ENCODE results near the gene CLEC14A. TPM values are rescaled to one million over a fixed set of nuclear protein-coding genes. Genes with fewer than 3 reads are reported as not detected.

CLEC14A gene
- polyA plus RNA-seq, 1 of the 3 experiments (the other 2 are of a cell fraction), result 0.02 TPM

DNA sequence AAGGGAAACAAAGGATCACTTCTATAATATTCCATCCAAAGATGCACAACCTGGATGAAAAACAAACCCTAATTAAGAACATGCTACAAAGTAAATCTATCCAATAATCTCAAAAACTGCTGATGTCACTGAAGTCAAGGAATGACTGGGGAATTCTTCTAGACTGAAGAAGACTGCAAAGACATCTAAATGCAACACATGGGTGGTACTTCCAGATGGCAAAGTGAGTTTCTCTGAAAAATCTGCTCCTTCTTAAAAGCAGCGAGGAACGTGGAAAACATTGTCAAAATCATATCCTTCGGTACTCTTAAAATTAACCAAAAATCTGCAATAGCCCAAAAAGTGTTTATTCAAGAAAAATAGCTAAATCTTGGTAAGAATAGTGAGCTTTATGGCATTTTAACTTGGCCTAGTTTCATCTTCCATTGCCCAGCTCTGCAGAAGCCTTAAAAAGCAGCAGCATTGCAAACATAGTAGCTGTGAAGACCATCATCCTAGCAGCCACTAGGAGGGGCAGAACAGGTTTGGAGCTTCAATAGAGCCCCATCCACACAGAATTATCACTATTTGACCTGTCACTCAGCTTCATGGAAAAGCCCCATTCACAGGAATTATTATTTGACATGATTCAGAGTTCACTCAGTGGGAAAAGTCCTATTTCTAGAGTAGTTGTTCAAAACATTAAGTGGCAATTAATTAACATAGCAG, 7.4 kb downstream of the CLEC14A start:
- no peak overlapping the region for H3K4me2 ChIP-seq
- POLR2A ChIA-PET, result no interaction called here

DNA sequence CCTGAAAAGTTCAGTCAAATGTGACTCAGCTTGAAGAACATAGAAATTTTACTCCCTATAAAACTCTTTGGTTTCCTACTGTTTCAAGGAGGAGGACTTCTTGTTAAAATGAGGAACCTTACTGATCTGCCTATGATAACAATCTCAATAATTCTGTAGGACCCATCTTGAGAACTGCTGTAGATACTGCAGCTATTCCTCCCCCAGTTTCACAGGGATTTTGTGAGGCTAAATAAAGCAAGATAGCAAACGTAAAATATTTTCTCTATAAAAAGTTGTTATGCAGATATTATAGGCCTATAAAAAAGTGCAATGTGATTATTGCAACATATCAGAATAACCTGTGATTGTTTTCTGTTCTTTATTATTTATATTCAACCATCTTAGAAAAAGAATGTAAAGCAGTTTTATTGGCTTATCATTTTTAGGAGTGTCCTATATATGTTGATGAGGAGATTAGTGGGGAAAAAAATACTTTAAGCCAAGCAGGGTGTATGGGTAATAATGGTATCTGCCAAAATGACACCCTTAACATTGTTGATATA, 12.1 kb downstream of the CLEC14A start:
- DNase-seq, result no peak
- Histone ChIP-seq H3K9ac (no peak overlapping the region), H4K20me1 (ENCODE audit: insufficient read depth) (no peaks in the 10 kb centered on the region), H3K4me3 (ENCODE audit: low read depth in 2 of 2, low read length in 1 of 2) (no peak overlapping the region), H3K27ac (ENCODE audit: low read depth in 2 of 2, low read length in 1 of 2) (no peak overlapping the region), H3K4me2 (no peak overlapping the region), H3K79me2 (ENCODE audit: insufficient read depth) (no peaks in the 10 kb centered on the region), H3F3A (replicated peaks; ENCODE audit: insufficient read depth) (no peaks in the 10 kb centered on the region), H3K9me2 (no peaks in the 10 kb centered on the region), H3K9me3 (no peaks in the 10 kb centered on the region), H3K4me1 (ENCODE audit: control insufficient read depth in 1 of 2, insufficient read depth in 2 of 2, low read depth in 1 of 2, low read length in 1 of 2) (no peaks in the 10 kb centered on the region), H3K36me3 (replicated peaks in 1 of 2; ENCODE audit: control insufficient read depth in 1 of 2, insufficient read depth in 2 of 2, low read length in 1 of 2) (no peaks in the 10 kb centered on the region), H3K27me3 (ENCODE audit: insufficient read depth) (no peaks in the 10 kb centered on the region), H2AFZ (ENCODE audit: low read depth) (no peak overlapping the region)
- TF ChIP-seq SMC3 (IDR thresholded peaks at IDR 0.05; ENCODE audit: low read depth, low read length) (no peak), TAF1 (IDR thresholded peaks at IDR 0.05; ENCODE audit: borderline replicate concordance, low read depth, low read length) (no peak), EP300 (IDR thresholded peaks at IDR 0.05; ENCODE audit: borderline replicate concordance in 1 of 2, low read depth in 1 of 2, low read length in 1 of 2) (no peak), EZH2phosphoT487 (IDR thresholded peaks at IDR 0.05; ENCODE audit: borderline replicate concordance, low read depth) (no peak), POLR2AphosphoS5 (IDR thresholded peaks at IDR 0.05; ENCODE audit: low read depth, low read length) (no peak), FOXM1 (IDR thresholded peaks at IDR 0.05; ENCODE audit: low read depth) (no peak), GATA2 (CRISPR knock-in tag; IDR thresholded peaks at IDR 0.05) (no peak), RCOR1 (IDR thresholded peaks at IDR 0.05; ENCODE audit: low read length) (no peak), MEF2A (IDR thresholded peaks at IDR 0.05; ENCODE audit: borderline replicate concordance, low read depth) (no peak), FOXJ3 (CRISPR knock-in tag; IDR thresholded peaks at IDR 0.05) (no peak)
- TF ChIP-seq, protein P1, sequence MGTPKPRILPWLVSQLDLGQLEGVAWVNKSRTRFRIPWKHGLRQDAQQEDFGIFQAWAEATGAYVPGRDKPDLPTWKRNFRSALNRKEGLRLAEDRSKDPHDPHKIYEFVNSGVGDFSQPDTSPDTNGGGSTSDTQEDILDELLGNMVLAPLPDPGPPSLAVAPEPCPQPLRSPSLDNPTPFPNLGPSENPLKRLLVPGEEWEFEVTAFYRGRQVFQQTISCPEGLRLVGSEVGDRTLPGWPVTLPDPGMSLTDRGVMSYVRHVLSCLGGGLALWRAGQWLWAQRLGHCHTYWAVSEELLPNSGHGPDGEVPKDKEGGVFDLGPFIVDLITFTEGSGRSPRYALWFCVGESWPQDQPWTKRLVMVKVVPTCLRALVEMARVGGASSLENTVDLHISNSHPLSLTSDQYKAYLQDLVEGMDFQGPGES (IDR thresholded peaks at IDR 0.05; ENCODE audit: low read depth, low read length), result no peak
- TF ChIP-seq, protein P2, sequence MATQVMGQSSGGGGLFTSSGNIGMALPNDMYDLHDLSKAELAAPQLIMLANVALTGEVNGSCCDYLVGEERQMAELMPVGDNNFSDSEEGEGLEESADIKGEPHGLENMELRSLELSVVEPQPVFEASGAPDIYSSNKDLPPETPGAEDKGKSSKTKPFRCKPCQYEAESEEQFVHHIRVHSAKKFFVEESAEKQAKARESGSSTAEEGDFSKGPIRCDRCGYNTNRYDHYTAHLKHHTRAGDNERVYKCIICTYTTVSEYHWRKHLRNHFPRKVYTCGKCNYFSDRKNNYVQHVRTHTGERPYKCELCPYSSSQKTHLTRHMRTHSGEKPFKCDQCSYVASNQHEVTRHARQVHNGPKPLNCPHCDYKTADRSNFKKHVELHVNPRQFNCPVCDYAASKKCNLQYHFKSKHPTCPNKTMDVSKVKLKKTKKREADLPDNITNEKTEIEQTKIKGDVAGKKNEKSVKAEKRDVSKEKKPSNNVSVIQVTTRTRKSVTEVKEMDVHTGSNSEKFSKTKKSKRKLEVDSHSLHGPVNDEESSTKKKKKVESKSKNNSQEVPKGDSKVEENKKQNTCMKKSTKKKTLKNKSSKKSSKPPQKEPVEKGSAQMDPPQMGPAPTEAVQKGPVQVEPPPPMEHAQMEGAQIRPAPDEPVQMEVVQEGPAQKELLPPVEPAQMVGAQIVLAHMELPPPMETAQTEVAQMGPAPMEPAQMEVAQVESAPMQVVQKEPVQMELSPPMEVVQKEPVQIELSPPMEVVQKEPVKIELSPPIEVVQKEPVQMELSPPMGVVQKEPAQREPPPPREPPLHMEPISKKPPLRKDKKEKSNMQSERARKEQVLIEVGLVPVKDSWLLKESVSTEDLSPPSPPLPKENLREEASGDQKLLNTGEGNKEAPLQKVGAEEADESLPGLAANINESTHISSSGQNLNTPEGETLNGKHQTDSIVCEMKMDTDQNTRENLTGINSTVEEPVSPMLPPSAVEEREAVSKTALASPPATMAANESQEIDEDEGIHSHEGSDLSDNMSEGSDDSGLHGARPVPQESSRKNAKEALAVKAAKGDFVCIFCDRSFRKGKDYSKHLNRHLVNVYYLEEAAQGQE (IDR thresholded peaks at IDR 0.05; ENCODE audit: low read depth, low read length), result no peak
- CTCF ChIA-PET, result no interaction called here
- POLR2A ChIA-PET, result no interaction called here
- WGBS (ENCODE audit: low lambda C conversion rate), result 0% methylated on average over 1 of the region's 1 CpG

More for the DNA sequence above, 7.4 kb downstream of the CLEC14A start:
- H3K4me1 ChIP-seq (ENCODE audit: control insufficient read depth in 1 of 2, insufficient read depth in 2 of 2, low read depth in 1 of 2, low read length in 1 of 2), result no peaks in the 10 kb centered on the region
- H2AFZ ChIP-seq (ENCODE audit: low read depth), result no peak overlapping the region
- WGBS (ENCODE audit: low lambda C conversion rate), result 11% methylated on average over 3 of the region's 3 CpGs
- H3K4me3 ChIP-seq (ENCODE audit: low read depth in 2 of 2, low read length in 1 of 2), result no peak overlapping the region
- no peaks in the 10 kb centered on the region for H3K9me2 ChIP-seq
- H3K27ac ChIP-seq (ENCODE audit: low read depth in 2 of 2, low read length in 1 of 2), result no peak overlapping the region
- no peaks in the 10 kb centered on the region for H3F3A ChIP-seq (replicated peaks; ENCODE audit: insufficient read depth)
- H3K36me3 ChIP-seq (replicated peaks in 1 of 2; ENCODE audit: control insufficient read depth in 1 of 2, insufficient read depth in 2 of 2, low read length in 1 of 2), result no peaks in the 10 kb centered on the region
- no peaks in the 10 kb centered on the region for H3K9me3 ChIP-seq
- no peaks in the 10 kb centered on the region for H3K27me3 ChIP-seq (ENCODE audit: insufficient read depth)
- DNase-seq, result no peak
- H4K20me1 ChIP-seq (ENCODE audit: insufficient read depth), result no peaks in the 10 kb centered on the region
- CTCF ChIA-PET, result no interaction called here
- H3K79me2 ChIP-seq (ENCODE audit: insufficient read depth), result no peaks in the 10 kb centered on the region
- TF ChIP-seq ELF1 (IDR thresholded peaks at IDR 0.05), result no peak
- TF ChIP-seq RAD21 (IDR thresholded peaks at IDR 0.05; ENCODE audit: low read length), result no peak
- no peak for TF ChIP-seq MEF2A (IDR thresholded peaks at IDR 0.05; ENCODE audit: borderline replicate concordance, low read depth)
- TF ChIP-seq, protein P3, sequence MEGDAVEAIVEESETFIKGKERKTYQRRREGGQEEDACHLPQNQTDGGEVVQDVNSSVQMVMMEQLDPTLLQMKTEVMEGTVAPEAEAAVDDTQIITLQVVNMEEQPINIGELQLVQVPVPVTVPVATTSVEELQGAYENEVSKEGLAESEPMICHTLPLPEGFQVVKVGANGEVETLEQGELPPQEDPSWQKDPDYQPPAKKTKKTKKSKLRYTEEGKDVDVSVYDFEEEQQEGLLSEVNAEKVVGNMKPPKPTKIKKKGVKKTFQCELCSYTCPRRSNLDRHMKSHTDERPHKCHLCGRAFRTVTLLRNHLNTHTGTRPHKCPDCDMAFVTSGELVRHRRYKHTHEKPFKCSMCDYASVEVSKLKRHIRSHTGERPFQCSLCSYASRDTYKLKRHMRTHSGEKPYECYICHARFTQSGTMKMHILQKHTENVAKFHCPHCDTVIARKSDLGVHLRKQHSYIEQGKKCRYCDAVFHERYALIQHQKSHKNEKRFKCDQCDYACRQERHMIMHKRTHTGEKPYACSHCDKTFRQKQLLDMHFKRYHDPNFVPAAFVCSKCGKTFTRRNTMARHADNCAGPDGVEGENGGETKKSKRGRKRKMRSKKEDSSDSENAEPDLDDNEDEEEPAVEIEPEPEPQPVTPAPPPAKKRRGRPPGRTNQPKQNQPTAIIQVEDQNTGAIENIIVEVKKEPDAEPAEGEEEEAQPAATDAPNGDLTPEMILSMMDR (IDR thresholded peaks at IDR 0.05), result peak; percentile 15; the same call in 1 of the 2 replicates
- no peak overlapping the region for H3K9ac ChIP-seq

Data from SK-N-SH (cell line).